ENCODE results near the gene MPHOSPH6.

Gene MPHOSPH6

DNA sequence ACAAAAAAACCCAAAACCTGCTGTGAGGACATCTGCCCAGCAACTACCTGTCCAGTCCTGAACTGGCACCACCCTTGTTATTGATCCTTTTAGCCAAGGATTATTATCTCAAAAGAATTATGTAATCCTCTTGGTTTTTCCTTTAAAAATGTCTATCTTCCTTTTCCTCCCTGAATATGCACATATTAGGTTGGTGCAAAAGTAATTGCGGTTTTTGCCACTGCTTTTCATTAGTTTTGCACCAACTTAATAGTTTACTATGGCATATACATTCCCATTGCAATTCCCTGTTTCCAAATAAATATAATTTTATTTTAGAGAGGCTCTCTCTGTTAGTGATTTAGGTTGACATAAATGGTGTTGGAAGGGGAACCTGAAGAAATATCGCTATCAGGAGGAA, 51.3 kb downstream of the MPHOSPH6 start:
- Histone ChIP-seq H4K20me1 (ENCODE audit: insufficient read depth, low read length) (no peaks in the 10 kb centered on the region), H3K79me2 (ENCODE audit: low read length) (no peaks in the 10 kb centered on the region), H3K27me3 (replicated peaks; ENCODE audit: insufficient read depth, low read length) (no peaks in the 10 kb centered on the region), H3K4me1 (ENCODE audit: low read length) (no peaks in the 10 kb centered on the region), H3F3A (ENCODE audit: insufficient read depth, low read length) (no peaks in the 10 kb centered on the region), H2AFZ (ENCODE audit: low read length) (no peak overlapping the region), H3K27ac (ENCODE audit: low read length) (no peak overlapping the region), H3K4me3 (ENCODE audit: low read length) (no peak overlapping the region), H3K9ac (ENCODE audit: low read length) (no peak overlapping the region), H3K4me2 (ENCODE audit: low read depth, low read length) (no peak overlapping the region), H3K36me3 (replicated peaks; ENCODE audit: insufficient read depth, low read length) (no peaks in the 10 kb centered on the region), H3K9me3 (replicated peaks; ENCODE audit: insufficient read depth, low read length) (no peaks in the 10 kb centered on the region), H3K9me2 (replicated peaks; ENCODE audit: insufficient read depth, low read length) (no peaks in the 10 kb centered on the region)
- no peak for TF ChIP-seq EZH2phosphoT487 (IDR thresholded peaks at IDR 0.05; ENCODE audit: low read length)
- TF ChIP-seq, protein P1, sequence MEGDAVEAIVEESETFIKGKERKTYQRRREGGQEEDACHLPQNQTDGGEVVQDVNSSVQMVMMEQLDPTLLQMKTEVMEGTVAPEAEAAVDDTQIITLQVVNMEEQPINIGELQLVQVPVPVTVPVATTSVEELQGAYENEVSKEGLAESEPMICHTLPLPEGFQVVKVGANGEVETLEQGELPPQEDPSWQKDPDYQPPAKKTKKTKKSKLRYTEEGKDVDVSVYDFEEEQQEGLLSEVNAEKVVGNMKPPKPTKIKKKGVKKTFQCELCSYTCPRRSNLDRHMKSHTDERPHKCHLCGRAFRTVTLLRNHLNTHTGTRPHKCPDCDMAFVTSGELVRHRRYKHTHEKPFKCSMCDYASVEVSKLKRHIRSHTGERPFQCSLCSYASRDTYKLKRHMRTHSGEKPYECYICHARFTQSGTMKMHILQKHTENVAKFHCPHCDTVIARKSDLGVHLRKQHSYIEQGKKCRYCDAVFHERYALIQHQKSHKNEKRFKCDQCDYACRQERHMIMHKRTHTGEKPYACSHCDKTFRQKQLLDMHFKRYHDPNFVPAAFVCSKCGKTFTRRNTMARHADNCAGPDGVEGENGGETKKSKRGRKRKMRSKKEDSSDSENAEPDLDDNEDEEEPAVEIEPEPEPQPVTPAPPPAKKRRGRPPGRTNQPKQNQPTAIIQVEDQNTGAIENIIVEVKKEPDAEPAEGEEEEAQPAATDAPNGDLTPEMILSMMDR (IDR thresholded peaks at IDR 0.05; ENCODE audit: low read length): no peak
- TF ChIP-seq EZH2 (optimal IDR thresholded peaks at IDR 0.05; ENCODE audit: low read depth, low read length): no peak
- DNase-seq: no peak

- Histone ChIP-seq H3K4me3 (ENCODE audit: low read length) (no peak overlapping the region), H3K9ac (ENCODE audit: low read length) (no peak overlapping the region), H3K27ac (ENCODE audit: low read length) (no peak overlapping the region), H3K4me2 (ENCODE audit: low read depth, low read length) (no peak overlapping the region), H4K20me1 (ENCODE audit: insufficient read depth, low read length) (no peaks in the 10 kb centered on the region), H3K9me3 (replicated peaks; ENCODE audit: insufficient read depth, low read length) (no peaks in the 10 kb centered on the region), H3K79me2 (ENCODE audit: low read length) (no peaks in the 10 kb centered on the region), H3K4me1 (ENCODE audit: low read length) (peaks cover 10% of the 10 kb centered on the region), H2AFZ (ENCODE audit: low read length) (no peak overlapping the region), H3F3A (ENCODE audit: insufficient read depth, low read length) (0 out of 2 replicates have a peak, but pooled peaks cover 3% of the 10 kb centered on the region), H3K27me3 (replicated peaks; ENCODE audit: insufficient read depth, low read length) (no peaks in the 10 kb centered on the region), H3K9me2 (replicated peaks; ENCODE audit: insufficient read depth, low read length) (no peaks in the 10 kb centered on the region), H3K36me3 (replicated peaks; ENCODE audit: insufficient read depth, low read length) (no peaks in the 10 kb centered on the region)
- no peak for DNase-seq
- TF ChIP-seq EZH2 (optimal IDR thresholded peaks at IDR 0.05; ENCODE audit: low read depth, low read length) (no peak), EZH2phosphoT487 (IDR thresholded peaks at IDR 0.05; ENCODE audit: low read length) (no peak)
- TF ChIP-seq, protein P1 (IDR thresholded peaks at IDR 0.05; ENCODE audit: low read length): no peak
Observed at GRCh38 chr16:82116535-82116934, 53.5 kb downstream of the MPHOSPH6 start.

DNA sequence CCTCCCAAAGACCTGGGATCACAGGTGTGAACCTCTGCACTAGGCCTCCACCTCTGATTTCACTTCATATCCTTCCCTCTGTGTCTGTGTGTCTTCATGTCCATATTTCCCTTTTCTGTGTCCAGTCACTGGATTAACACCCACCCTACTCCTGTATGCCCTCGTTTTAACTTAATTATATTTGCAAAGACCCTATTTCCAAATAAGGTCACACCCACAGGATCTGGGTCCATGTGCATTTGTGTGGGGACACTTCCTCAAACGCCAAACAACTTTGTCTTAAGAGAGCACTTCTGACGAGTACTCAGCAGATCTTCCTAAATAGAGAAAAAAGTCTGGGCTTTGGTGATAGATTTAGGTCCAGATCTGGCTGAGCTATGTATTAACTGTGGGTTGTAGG, 56.3 kb downstream of the MPHOSPH6 start:
- Histone ChIP-seq H3K36me3 (replicated peaks; ENCODE audit: insufficient read depth, low read length) (no peaks in the 10 kb centered on the region), H3K27ac (ENCODE audit: low read length) (no peak overlapping the region), H3K9me2 (replicated peaks; ENCODE audit: insufficient read depth, low read length) (no peaks in the 10 kb centered on the region), H2AFZ (ENCODE audit: low read length) (no peak overlapping the region), H3K27me3 (replicated peaks; ENCODE audit: insufficient read depth, low read length) (no peaks in the 10 kb centered on the region), H3K79me2 (ENCODE audit: low read length) (no peaks in the 10 kb centered on the region), H3K4me3 (ENCODE audit: low read length) (no peak overlapping the region), H3K4me2 (ENCODE audit: low read depth, low read length) (no peak overlapping the region), H3K4me1 (ENCODE audit: low read length) (peaks cover 15% of the 10 kb centered on the region), H3F3A (ENCODE audit: insufficient read depth, low read length) (0 out of 2 replicates have a peak, but pooled peaks cover 7% of the 10 kb centered on the region), H3K9me3 (replicated peaks; ENCODE audit: insufficient read depth, low read length) (no peaks in the 10 kb centered on the region), H4K20me1 (ENCODE audit: insufficient read depth, low read length) (no peaks in the 10 kb centered on the region), H3K9ac (ENCODE audit: low read length) (no peak overlapping the region)
- no peak for DNase-seq
- no peak for TF ChIP-seq EZH2 (optimal IDR thresholded peaks at IDR 0.05; ENCODE audit: low read depth, low read length)
- TF ChIP-seq EZH2phosphoT487 (IDR thresholded peaks at IDR 0.05; ENCODE audit: low read length): no peak
- TF ChIP-seq, protein P1 (IDR thresholded peaks at IDR 0.05; ENCODE audit: low read length): no peak

Measured in MM.1S (cell line).